ENCODE data around the gene ZNF470.

DNA sequence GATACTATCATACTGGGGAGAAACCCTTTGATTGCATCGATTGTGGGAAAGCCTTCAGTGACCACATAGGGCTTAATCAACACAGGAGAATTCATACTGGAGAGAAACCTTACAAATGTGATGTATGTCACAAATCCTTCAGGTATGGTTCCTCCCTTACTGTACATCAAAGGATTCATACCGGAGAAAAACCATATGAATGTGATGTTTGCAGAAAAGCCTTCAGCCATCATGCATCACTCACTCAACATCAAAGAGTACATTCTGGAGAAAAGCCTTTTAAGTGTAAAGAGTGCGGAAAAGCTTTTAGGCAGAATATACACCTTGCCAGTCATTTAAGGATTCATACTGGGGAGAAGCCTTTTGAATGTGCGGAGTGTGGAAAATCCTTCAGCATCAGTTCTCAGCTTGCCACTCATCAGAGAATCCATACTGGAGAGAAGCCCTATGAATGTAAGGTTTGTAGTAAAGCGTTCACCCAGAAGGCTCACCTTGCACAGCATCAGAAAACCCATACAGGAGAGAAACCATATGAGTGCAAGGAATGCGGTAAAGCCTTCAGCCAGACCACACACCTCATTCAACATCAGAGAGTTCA lies 12.9 kb upstream of the ZNF470 start:
- TF ChIP-seq, protein P1, sequence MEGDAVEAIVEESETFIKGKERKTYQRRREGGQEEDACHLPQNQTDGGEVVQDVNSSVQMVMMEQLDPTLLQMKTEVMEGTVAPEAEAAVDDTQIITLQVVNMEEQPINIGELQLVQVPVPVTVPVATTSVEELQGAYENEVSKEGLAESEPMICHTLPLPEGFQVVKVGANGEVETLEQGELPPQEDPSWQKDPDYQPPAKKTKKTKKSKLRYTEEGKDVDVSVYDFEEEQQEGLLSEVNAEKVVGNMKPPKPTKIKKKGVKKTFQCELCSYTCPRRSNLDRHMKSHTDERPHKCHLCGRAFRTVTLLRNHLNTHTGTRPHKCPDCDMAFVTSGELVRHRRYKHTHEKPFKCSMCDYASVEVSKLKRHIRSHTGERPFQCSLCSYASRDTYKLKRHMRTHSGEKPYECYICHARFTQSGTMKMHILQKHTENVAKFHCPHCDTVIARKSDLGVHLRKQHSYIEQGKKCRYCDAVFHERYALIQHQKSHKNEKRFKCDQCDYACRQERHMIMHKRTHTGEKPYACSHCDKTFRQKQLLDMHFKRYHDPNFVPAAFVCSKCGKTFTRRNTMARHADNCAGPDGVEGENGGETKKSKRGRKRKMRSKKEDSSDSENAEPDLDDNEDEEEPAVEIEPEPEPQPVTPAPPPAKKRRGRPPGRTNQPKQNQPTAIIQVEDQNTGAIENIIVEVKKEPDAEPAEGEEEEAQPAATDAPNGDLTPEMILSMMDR (conservative IDR thresholded peaks at IDR 0.05) = no peak
- no peak for TF ChIP-seq ZFX (IDR thresholded peaks at IDR 0.05)

Data from C4-2B (cell line).